Measurements from ENCODE around the gene CCDC148.
"Not testable (repeated sequence)": the region's sequence is repeated elsewhere in the genome, so short reads cannot be mapped to it uniquely, and the experiment has no call there.

CCDC148 gene

GRCh38 chr2:158481116-158481515, 24.6 kb upstream of the CCDC148 start:
- no peak for DNase-seq

- DNase-seq = no peak
Measured at GRCh38 chr2:158478816-158479215, 22.3 kb upstream of the CCDC148 start.

GRCh38 chr2:158478237-158478636, 21.7 kb upstream of the CCDC148 start:
- DNase-seq = no peak

GRCh38 chr2:158477202-158477601, 20.6 kb upstream of the CCDC148 start:
- DNase-seq = no peak

GRCh38 chr2:158474526-158475011, 18.0 kb upstream of the CCDC148 start:
- not testable (repeated sequence) for DNase-seq

GRCh38 chr2:158473719-158474392, 17.3 kb upstream of the CCDC148 start:
- no peak for DNase-seq

- not testable (repeated sequence) for DNase-seq
Measured at GRCh38 chr2:158473300-158473699, 16.7 kb upstream of the CCDC148 start.

- not testable (repeated sequence) for DNase-seq
Measured at GRCh38 chr2:158472829-158473228, 16.3 kb upstream of the CCDC148 start.

GRCh38 chr2:158467248-158467647, 10.7 kb upstream of the CCDC148 start:
- no peak for DNase-seq

GRCh38 chr2:158464426-158465281, 8.1 kb upstream of the CCDC148 start:
- no peak for DNase-seq

GRCh38 chr2:158463496-158464095, 7.0 kb upstream of the CCDC148 start:
- no peak for DNase-seq

GRCh38 chr2:158460632-158461297, 4.2 kb upstream of the CCDC148 start:
- DNase-seq = no peak

GRCh38 chr2:158459161-158460003, 2.8 kb upstream of the CCDC148 start:
- peak; percentile 10 for DNase-seq

- DNase-seq = no peak
Measured at GRCh38 chr2:158458617-158458920, 2.0 kb upstream of the CCDC148 start.

- peak; percentile 50 for DNase-seq
Measured at GRCh38 chr2:158457826-158458616, 1.5 kb upstream of the CCDC148 start.

- DNase-seq = peak; percentile 65
Measured at GRCh38 chr2:158457092-158457825, 706 bp upstream of the CCDC148 start.

GRCh38 chr2:158443606-158444005, 12.9 kb downstream of the CCDC148 start:
- DNase-seq = no peak

- DNase-seq = not testable (repeated sequence)
Measured at GRCh38 chr2:158439062-158439461, 17.5 kb downstream of the CCDC148 start.

GRCh38 chr2:158433716-158434115, 22.8 kb downstream of the CCDC148 start:
- DNase-seq = not testable (repeated sequence)

- DNase-seq = no peak
Measured at GRCh38 chr2:158432117-158432516, 24.4 kb downstream of the CCDC148 start.

GRCh38 chr2:158414538-158414937, 42.0 kb downstream of the CCDC148 start:
- no peak for DNase-seq
